ENCODE results near the gene C2orf74.
"Not testable (repeated sequence)": the region's sequence is repeated elsewhere in the genome, so short reads cannot be mapped to it uniquely, and the experiment has no call there.

C2orf74 gene

DNA sequence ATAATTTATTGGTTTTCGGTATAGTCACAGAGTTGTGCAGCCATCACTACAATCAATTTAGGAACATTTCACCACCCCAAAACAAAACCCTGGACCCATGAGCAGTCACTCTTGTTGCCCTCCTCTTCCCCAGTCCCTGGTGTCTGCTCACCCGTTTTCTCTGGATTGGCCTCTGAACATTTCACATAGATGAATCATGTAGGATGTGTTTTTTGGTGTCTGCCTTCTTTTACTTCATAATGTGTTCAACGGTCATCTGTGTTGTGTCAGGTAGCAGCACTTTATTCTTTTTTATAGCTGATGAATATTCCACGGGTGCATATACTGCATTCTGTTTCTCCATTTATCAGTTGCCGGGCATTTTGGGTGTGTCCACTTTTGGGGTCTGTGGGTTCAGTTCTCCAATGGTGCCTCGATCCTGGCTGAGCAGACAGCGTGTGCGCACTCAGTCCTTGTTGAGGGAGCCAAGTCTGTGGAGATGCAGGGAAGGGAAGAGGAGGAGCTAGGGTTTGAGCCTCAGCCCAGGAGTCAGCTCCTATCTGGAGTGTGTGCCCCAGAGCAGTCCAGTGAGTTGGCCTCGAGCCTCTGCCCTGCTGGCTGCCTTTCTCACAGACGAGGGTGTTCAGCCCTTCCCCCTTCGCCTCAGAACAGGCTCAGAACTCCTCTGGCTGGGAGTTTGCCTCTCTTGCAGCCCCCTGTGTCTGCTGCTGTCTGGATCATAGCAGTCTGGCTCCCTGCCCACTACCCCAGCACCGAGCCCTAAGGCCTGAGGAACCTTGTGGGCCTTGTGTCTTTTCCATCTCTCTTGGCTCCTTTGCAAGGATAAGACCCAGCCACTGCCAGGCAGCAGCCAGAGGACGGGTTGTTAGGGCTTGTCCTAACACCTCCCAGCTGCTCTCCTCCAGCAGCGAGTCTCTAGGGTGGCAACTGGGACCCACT lies 18.0 kb downstream of the C2orf74 start:
- CTCF ChIA-PET, result no interaction called here
- Mint-ChIP-seq H3K27me3 (peaks cover 13% of the 10 kb centered on the region), H3K36me3 (peaks cover 60% of the 10 kb centered on the region), H3K4me1 (peaks cover 77% of the 10 kb centered on the region), H3K27ac (peak overlapping the region; percentile 80), H3K9me3 (no peaks in the 10 kb centered on the region), H3K4me3 (peak overlapping the region; percentile 90)
- no peak for DNase-seq

- DNase-seq, result no peak
- CTCF ChIA-PET, result no interaction called here
- no peaks in the 10 kb centered on the region for H3K9me3 Mint-ChIP-seq
- H3K4me3 Mint-ChIP-seq, result peak overlapping the region; percentile 50
- H3K36me3 Mint-ChIP-seq, result peaks cover 67% of the 10 kb centered on the region
- H3K4me1 Mint-ChIP-seq, result peaks cover 75% of the 10 kb centered on the region
- H3K27ac Mint-ChIP-seq, result peak overlapping the region; percentile 80
- peaks cover 6% of the 10 kb centered on the region for H3K27me3 Mint-ChIP-seq
Observed at GRCh38 chr2:61180686-61181085, 18.7 kb downstream of the C2orf74 start.

- DNase-seq, result no peak
- H3K4me3 Mint-ChIP-seq, result no peak overlapping the region
- H3K27ac Mint-ChIP-seq, result no peak overlapping the region
- CTCF ChIA-PET, result no interaction called here
- H3K4me1 Mint-ChIP-seq, result peaks cover 69% of the 10 kb centered on the region
- no peaks in the 10 kb centered on the region for H3K27me3 Mint-ChIP-seq
- H3K9me3 Mint-ChIP-seq, result no peaks in the 10 kb centered on the region
- H3K36me3 Mint-ChIP-seq, result peaks cover 72% of the 10 kb centered on the region
Observed at GRCh38 chr2:61181382-61182058, 19.5 kb downstream of the C2orf74 start.

GRCh38 chr2:61182059-61182383 lies 20.0 kb downstream of the C2orf74 start:
- no peak for DNase-seq
- no peaks in the 10 kb centered on the region for H3K27me3 Mint-ChIP-seq
- peaks cover 76% of the 10 kb centered on the region for H3K36me3 Mint-ChIP-seq
- H3K4me3 Mint-ChIP-seq, result no peak overlapping the region
- no peak overlapping the region for H3K27ac Mint-ChIP-seq
- no peaks in the 10 kb centered on the region for H3K9me3 Mint-ChIP-seq
- CTCF ChIA-PET, result no interaction called here
- peaks cover 66% of the 10 kb centered on the region for H3K4me1 Mint-ChIP-seq

GRCh38 chr2:61183795-61184194 lies 21.8 kb downstream of the C2orf74 start:
- DNase-seq, result no peak
- Mint-ChIP-seq H3K4me3 (no peak overlapping the region), H3K4me1 (peaks cover 57% of the 10 kb centered on the region), H3K9me3 (no peaks in the 10 kb centered on the region), H3K36me3 (peaks cover 89% of the 10 kb centered on the region), H3K27me3 (no peaks in the 10 kb centered on the region), H3K27ac (no peak overlapping the region)
- CTCF ChIA-PET, result no interaction called here

GRCh38 chr2:61184263-61184662 lies 22.3 kb downstream of the C2orf74 start:
- peaks cover 52% of the 10 kb centered on the region for H3K4me1 Mint-ChIP-seq
- no peak for DNase-seq
- H3K9me3 Mint-ChIP-seq, result no peaks in the 10 kb centered on the region
- CTCF ChIA-PET, result no interaction called here
- no peak overlapping the region for H3K4me3 Mint-ChIP-seq
- no peak overlapping the region for H3K27ac Mint-ChIP-seq
- H3K36me3 Mint-ChIP-seq, result peaks cover 87% of the 10 kb centered on the region
- no peaks in the 10 kb centered on the region for H3K27me3 Mint-ChIP-seq

DNA sequence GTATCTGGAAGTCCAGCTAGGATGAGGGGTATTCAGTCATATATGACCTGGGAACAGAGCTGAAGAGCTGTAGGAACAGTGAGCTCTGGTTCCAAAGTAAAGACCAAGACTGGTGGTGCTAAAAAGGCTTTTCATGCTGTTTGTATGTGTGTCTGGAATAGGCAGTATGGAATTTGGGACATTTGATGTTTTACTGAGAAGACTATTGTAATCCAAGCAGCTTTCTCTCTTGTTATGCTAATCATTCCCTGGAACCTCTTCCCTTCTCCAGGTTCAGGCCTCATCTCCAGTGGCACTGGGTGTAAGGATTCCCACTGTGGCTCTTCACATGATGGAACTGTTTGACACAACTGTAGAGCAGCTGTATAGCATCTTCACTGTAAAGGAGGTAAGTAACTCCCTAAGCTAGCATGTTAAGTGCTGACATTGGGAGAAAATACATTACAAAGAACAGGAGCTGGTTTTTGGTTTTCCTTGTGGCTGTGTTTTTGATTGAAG lies 23.3 kb downstream of the C2orf74 start:
- CTCF ChIA-PET, result no interaction called here
- H3K27me3 Mint-ChIP-seq, result no peaks in the 10 kb centered on the region
- H3K9me3 Mint-ChIP-seq, result no peaks in the 10 kb centered on the region
- peaks cover 42% of the 10 kb centered on the region for H3K4me1 Mint-ChIP-seq
- H3K36me3 Mint-ChIP-seq, result peaks cover 86% of the 10 kb centered on the region
- H3K27ac Mint-ChIP-seq, result no peak overlapping the region
- DNase-seq, result no peak
- no peak overlapping the region for H3K4me3 Mint-ChIP-seq

DNA sequence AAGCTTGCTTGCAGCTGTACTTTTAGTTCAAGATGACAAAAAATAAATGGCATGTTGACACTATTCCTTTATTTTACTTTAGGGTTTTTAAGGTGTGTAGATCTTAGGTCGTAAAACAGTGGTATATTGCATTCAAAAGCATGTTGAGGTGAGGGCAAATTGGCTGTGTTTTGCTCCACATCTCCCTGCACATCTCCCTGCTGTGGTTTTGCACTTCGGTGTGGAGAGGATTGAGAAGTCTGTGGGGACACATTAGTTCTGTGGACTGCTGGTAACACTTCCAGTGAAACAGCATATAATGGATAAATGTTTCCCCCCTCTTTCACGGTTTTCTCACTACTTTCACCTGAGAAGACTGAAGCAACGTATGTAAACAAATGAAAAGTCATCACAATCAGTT lies 25.1 kb downstream of the C2orf74 start:
- H3K4me3 Mint-ChIP-seq, result no peak overlapping the region
- no peaks in the 10 kb centered on the region for H3K9me3 Mint-ChIP-seq
- CTCF ChIA-PET, result no interaction called here
- no peak for DNase-seq
- peaks cover 26% of the 10 kb centered on the region for H3K4me1 Mint-ChIP-seq
- H3K27me3 Mint-ChIP-seq, result no peaks in the 10 kb centered on the region
- H3K36me3 Mint-ChIP-seq, result peaks cover 80% of the 10 kb centered on the region
- no peak overlapping the region for H3K27ac Mint-ChIP-seq

GRCh38 chr2:61193670-61194561 lies 31.9 kb downstream of the C2orf74 start:
- Mint-ChIP-seq H3K27me3 (no peaks in the 10 kb centered on the region), H3K4me1 (peaks cover 15% of the 10 kb centered on the region), H3K9me3 (no peaks in the 10 kb centered on the region), H3K36me3 (peaks cover 47% of the 10 kb centered on the region), H3K4me3 (no peak overlapping the region), H3K27ac (no peak overlapping the region)
- DNase-seq, result no peak
- CTCF ChIA-PET, result no interaction called here

- H3K4me3 Mint-ChIP-seq, DNase-seq, CTCF ChIA-PET, H3K9me3 Mint-ChIP-seq, H3K27me3 Mint-ChIP-seq, H3K27ac Mint-ChIP-seq: not testable (repeated sequence)
- Mint-ChIP-seq H3K4me1 (peaks cover 15% of the 10 kb centered on the region), H3K36me3 (peaks cover 47% of the 10 kb centered on the region)
Observed at GRCh38 chr2:61194646-61195045, 32.7 kb downstream of the C2orf74 start.

DNA sequence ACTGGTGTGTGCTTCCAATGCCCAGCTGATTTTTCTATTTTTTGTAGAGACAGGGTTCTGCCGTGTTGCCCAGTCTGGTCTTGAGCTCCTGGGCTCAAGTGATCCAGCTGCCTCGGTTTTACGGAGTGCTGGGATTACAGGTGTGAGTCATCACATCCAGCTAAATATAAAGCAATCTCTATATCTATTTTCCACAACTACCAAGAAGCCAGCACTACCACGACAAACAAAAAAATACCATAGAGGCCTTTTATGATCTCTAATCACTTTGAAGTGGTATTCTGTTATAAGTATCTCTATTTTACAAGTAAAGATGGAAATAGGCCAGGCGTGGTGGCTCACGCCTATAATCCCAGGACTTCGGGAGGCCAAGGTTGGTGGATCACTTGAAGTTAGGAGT lies 34.7 kb downstream of the C2orf74 start:
- CTCF ChIA-PET, result no interaction called here
- H3K9me3 Mint-ChIP-seq, result no peaks in the 10 kb centered on the region
- no peak overlapping the region for H3K27ac Mint-ChIP-seq
- H3K4me1 Mint-ChIP-seq, result peaks cover 13% of the 10 kb centered on the region
- no peaks in the 10 kb centered on the region for H3K27me3 Mint-ChIP-seq
- no peak for DNase-seq
- peaks cover 40% of the 10 kb centered on the region for H3K36me3 Mint-ChIP-seq
- H3K4me3 Mint-ChIP-seq, result no peak overlapping the region

DNA sequence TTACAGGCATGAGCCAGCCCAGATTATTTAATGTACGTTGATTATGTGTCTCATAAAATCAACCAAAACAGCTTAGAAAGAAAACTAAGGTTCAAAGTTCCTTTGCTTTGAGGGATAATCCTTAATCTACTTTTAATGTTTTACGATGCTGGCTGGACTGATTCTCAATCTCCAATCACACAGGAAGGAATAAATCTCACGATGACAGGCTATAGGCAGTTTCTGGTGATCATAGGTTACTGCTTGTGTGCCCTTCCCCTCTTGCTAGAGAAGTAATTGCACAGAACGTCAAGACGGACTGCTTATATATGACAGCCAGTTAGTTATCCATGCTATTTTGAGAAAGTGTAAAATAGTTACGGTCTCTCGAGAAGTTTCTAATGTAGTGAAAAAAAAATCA lies 43.1 kb downstream of the C2orf74 start:
- Mint-ChIP-seq H3K27ac (no peak overlapping the region), H3K4me3 (no peak overlapping the region), H3K36me3 (peaks cover 52% of the 10 kb centered on the region), H3K27me3 (no peaks in the 10 kb centered on the region), H3K9me3 (no peaks in the 10 kb centered on the region), H3K4me1 (no peaks in the 10 kb centered on the region)
- CTCF ChIA-PET, result no interaction called here
- DNase-seq, result no peak

- Mint-ChIP-seq H3K4me3 (no peak overlapping the region), H3K27ac (peak overlapping the region; percentile 9), H3K27me3 (no peaks in the 10 kb centered on the region), H3K9me3 (no peaks in the 10 kb centered on the region), H3K36me3 (peaks cover 33% of the 10 kb centered on the region), H3K4me1 (no peaks in the 10 kb centered on the region)
- CTCF ChIA-PET, result interaction anchor here (1.0 kb wide), 1 partner anchor 10 kb away, joined by 3 read pairs; no protein-coding TSS in a partner anchor
- DNase-seq, result no peak
Observed at GRCh38 chr2:61210332-61210981, 48.5 kb downstream of the C2orf74 start.

- Mint-ChIP-seq H3K36me3 (peaks cover 32% of the 10 kb centered on the region), H3K4me3 (no peak overlapping the region), H3K27ac (peak overlapping the region; percentile 16), H3K4me1 (no peaks in the 10 kb centered on the region), H3K27me3 (no peaks in the 10 kb centered on the region), H3K9me3 (no peaks in the 10 kb centered on the region)
- DNase-seq, result no peak
- CTCF ChIA-PET, result no interaction called here
Observed at GRCh38 chr2:61214171-61214570, 52.2 kb downstream of the C2orf74 start.

Data from activated naive CD4-positive, alpha-beta T cell treated with anti-CD3 and anti-CD28 coated beads, Interleukin-2, amount 10 ng/mL, durations not matched to agents 7 days and 5 days (primary cell).